ENCODE results near the gene USP6NL.

USP6NL gene

GRCh38 chr10:11557967-11558366 lies 53.5 kb downstream of the USP6NL start:
- Histone ChIP-seq H3K4me3 (ENCODE audit: low read depth in 1 of 2, low read length in 2 of 2) (no peak overlapping the region), H3K9ac (ENCODE audit: low read depth, low read length) (no peak overlapping the region), H2AFZ (ENCODE audit: low read depth, low read length) (no peak overlapping the region), H3K4me2 (ENCODE audit: insufficient read depth, low read length) (no peak overlapping the region), H4K20me1 (ENCODE audit: insufficient read depth, low read length) (no peaks in the 10 kb centered on the region), H3K27me3 (ENCODE audit: insufficient read depth, low read length, poor library complexity) (no peaks in the 10 kb centered on the region), H3K9me3 (ENCODE audit: insufficient read depth, low read length, severe bottlenecking) (no peaks in the 10 kb centered on the region), H3K27ac (ENCODE audit: low read length) (no peak overlapping the region), H3K36me3 (ENCODE audit: insufficient read depth, low read length) (no peaks in the 10 kb centered on the region), H3K79me2 (ENCODE audit: insufficient read depth, low read length) (peaks cover 20% of the 10 kb centered on the region), H3K4me1 (ENCODE audit: insufficient read depth, low read length) (no peaks in the 10 kb centered on the region)
- TF ChIP-seq, protein P1, sequence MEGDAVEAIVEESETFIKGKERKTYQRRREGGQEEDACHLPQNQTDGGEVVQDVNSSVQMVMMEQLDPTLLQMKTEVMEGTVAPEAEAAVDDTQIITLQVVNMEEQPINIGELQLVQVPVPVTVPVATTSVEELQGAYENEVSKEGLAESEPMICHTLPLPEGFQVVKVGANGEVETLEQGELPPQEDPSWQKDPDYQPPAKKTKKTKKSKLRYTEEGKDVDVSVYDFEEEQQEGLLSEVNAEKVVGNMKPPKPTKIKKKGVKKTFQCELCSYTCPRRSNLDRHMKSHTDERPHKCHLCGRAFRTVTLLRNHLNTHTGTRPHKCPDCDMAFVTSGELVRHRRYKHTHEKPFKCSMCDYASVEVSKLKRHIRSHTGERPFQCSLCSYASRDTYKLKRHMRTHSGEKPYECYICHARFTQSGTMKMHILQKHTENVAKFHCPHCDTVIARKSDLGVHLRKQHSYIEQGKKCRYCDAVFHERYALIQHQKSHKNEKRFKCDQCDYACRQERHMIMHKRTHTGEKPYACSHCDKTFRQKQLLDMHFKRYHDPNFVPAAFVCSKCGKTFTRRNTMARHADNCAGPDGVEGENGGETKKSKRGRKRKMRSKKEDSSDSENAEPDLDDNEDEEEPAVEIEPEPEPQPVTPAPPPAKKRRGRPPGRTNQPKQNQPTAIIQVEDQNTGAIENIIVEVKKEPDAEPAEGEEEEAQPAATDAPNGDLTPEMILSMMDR (IDR thresholded peaks at IDR 0.05; ENCODE audit: borderline replicate concordance, extremely low read depth, low read length, poor library complexity, severe bottlenecking) = no peak
- no peak for TF ChIP-seq EZH2 (IDR thresholded peaks at IDR 0.05; ENCODE audit: borderline replicate concordance, low read depth, low read length, severe bottlenecking)
- DNase-seq = no peak
- ATAC-seq (ENCODE audit: insufficient read depth, low read depth) = no peak

GRCh38 chr10:11557513-11557912 lies 53.9 kb downstream of the USP6NL start:
- TF ChIP-seq EZH2 (IDR thresholded peaks at IDR 0.05; ENCODE audit: borderline replicate concordance, low read depth, low read length, severe bottlenecking) = no peak
- TF ChIP-seq, protein P1 (IDR thresholded peaks at IDR 0.05; ENCODE audit: borderline replicate concordance, extremely low read depth, low read length, poor library complexity, severe bottlenecking) = no peak
- H3K36me3 ChIP-seq (ENCODE audit: insufficient read depth, low read length) = no peaks in the 10 kb centered on the region
- no peak for ATAC-seq (ENCODE audit: insufficient read depth, low read depth)
- H3K4me1 ChIP-seq (ENCODE audit: insufficient read depth, low read length) = no peaks in the 10 kb centered on the region
- H3K27ac ChIP-seq (ENCODE audit: low read length) = no peak overlapping the region
- no peaks in the 10 kb centered on the region for H4K20me1 ChIP-seq (ENCODE audit: insufficient read depth, low read length)
- peaks cover 20% of the 10 kb centered on the region for H3K79me2 ChIP-seq (ENCODE audit: insufficient read depth, low read length)
- no peak overlapping the region for H3K9ac ChIP-seq (ENCODE audit: low read depth, low read length)
- DNase-seq = no peak
- no peak overlapping the region for H3K4me3 ChIP-seq (ENCODE audit: low read depth in 1 of 2, low read length in 2 of 2)
- H3K9me3 ChIP-seq (ENCODE audit: insufficient read depth, low read length, severe bottlenecking) = no peaks in the 10 kb centered on the region
- no peak overlapping the region for H2AFZ ChIP-seq (ENCODE audit: low read depth, low read length)
- no peaks in the 10 kb centered on the region for H3K27me3 ChIP-seq (ENCODE audit: insufficient read depth, low read length, poor library complexity)
- H3K4me2 ChIP-seq (ENCODE audit: insufficient read depth, low read length) = no peak overlapping the region

DNA sequence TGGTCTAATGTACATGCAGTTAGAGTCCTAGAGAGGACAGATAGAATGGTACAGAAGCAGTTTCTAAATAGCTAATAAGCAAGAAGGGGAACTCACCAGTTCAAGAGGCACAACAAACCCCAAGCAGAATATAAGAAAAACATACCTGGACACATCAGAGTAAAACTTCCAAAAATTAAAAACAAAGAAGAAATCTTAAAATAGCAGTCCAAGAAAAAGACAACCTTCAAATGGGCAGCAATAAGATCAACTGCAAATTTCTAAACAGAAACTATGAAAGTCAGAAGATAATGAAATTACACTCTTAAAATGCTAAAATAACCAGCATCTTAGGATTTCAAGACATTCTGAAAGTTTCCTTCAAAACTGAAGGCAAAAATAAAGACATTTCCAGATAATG lies 55.9 kb downstream of the USP6NL start:
- Histone ChIP-seq H3K27me3 (ENCODE audit: insufficient read depth, low read length, poor library complexity) (no peaks in the 10 kb centered on the region), H3K4me3 (ENCODE audit: low read depth in 1 of 2, low read length in 2 of 2) (no peak overlapping the region), H3K4me1 (ENCODE audit: insufficient read depth, low read length) (no peaks in the 10 kb centered on the region), H3K27ac (ENCODE audit: low read length) (no peak overlapping the region), H3K9ac (ENCODE audit: low read depth, low read length) (no peak overlapping the region), H3K36me3 (ENCODE audit: insufficient read depth, low read length) (no peaks in the 10 kb centered on the region), H4K20me1 (ENCODE audit: insufficient read depth, low read length) (peaks cover 4% of the 10 kb centered on the region; the same call in 1 of the 2 replicates), H3K79me2 (ENCODE audit: insufficient read depth, low read length) (peaks cover 27% of the 10 kb centered on the region), H3K4me2 (ENCODE audit: insufficient read depth, low read length) (no peak overlapping the region), H3K9me3 (ENCODE audit: insufficient read depth, low read length, severe bottlenecking) (no peaks in the 10 kb centered on the region), H2AFZ (ENCODE audit: low read depth, low read length) (no peak overlapping the region)
- no peak for TF ChIP-seq EZH2 (IDR thresholded peaks at IDR 0.05; ENCODE audit: borderline replicate concordance, low read depth, low read length, severe bottlenecking)
- TF ChIP-seq, protein P1 (IDR thresholded peaks at IDR 0.05; ENCODE audit: borderline replicate concordance, extremely low read depth, low read length, poor library complexity, severe bottlenecking) = no peak
- no peak for ATAC-seq (ENCODE audit: insufficient read depth, low read depth)
- DNase-seq = no peak

Measured in DND-41 (cell line).